HepG2 (cell line): Measurements from ENCODE around the gene CRLF3. TPM values are rescaled to one million over a fixed set of nuclear protein-coding genes. Genes with fewer than 3 reads are reported as not detected.

ENCODE experiments used
- ATAC-seq: fragments of 200-7000 bp; cut with Tn5 transposase; 3 replicates; pipeline ENCODE4 v1.9.1; 2020; ENCODE audit warnings: mild to moderate bottlenecking, moderate library complexity
- BruUV-seq: library from RNA; stranded (reverse); fragments of 400-500 nt; replicated peaks from 2 replicates; lab custom pipeline; 2021; lab: Mats Ljungman, UMichigan
- CTCF ChIA-PET: fragments of 300-600 bp; formaldehyde crosslinking; extraction: SDS; loops from one replicate; lab custom pipeline; 2021; ENCODE audit warnings: low total read pairs, inconsistent platforms, low intra/inter-chr PET ratio; lab: Yijun Ruan, JAX
- POLR2A ChIA-PET: fragments of 350-600 bp; sonication (Branson Sonifier 250); formaldehyde crosslinking; loops from one replicate; lab custom pipeline; 2020; ENCODE audit warnings: antibody characterized with exemption, inconsistent platforms; lab: Yijun Ruan, JAX
- DNase-seq: peaks from one replicate; pipeline ENCODE4 v3.0.0-alpha.2; 2015; ENCODE audit warnings: low spot score
- FAIRE-seq: peaks from 3 replicates; lab custom pipeline; 2011; peaks lifted over from hg19 to GRCh38; lab: Jason Lieb, UNC
- H2AFZ ChIP-seq: one replicate; pipeline ENCODE4 v1.6.1; 2011; ENCODE audit warnings: low read length, inconsistent platforms
- H3K27ac ChIP-seq: fragments of 300-600 bp; 3 replicates; pipeline ENCODE4 v1.8.0; 2011; ENCODE audit warnings: mixed run types, mild to moderate bottlenecking, mixed read lengths, low read length, inconsistent platforms; ENCODE audit not compliant: insufficient read depth; ENCODE audit errors: extremely low read length
- H3K27me3 ChIP-seq, 2 experiments: fragments of 200-600 bp in 1 of 2; 2 replicates in 1 of 2; 3 replicates in 1 of 2; pipeline versions ENCODE4 v1.6.0 to v1.8.0; 2011; ENCODE audit warnings: low read length in 2 of 2, mild to moderate bottlenecking in 2 of 2, moderate library complexity in 2 of 2, inconsistent platforms in 1 of 2; ENCODE audit not compliant: insufficient read depth in 2 of 2, control insufficient read depth in 1 of 2
- H3K36me3 ChIP-seq, 2 experiments: fragments of 200-600 bp in 1 of 2; replicated peaks in 1 of 2; 2 replicates in 1 of 2; 3 replicates in 1 of 2; pipeline versions ENCODE4 v1.5.1 to v1.8.0; 2011; ENCODE audit warnings: low read length in 2 of 2, inconsistent platforms in 1 of 2; ENCODE audit not compliant: insufficient read depth in 2 of 2, control insufficient read depth in 1 of 2
- H3K4me1 ChIP-seq: 2 replicates; pipeline ENCODE4 v1.5.1; 2012; ENCODE audit warnings: low read length, inconsistent platforms; ENCODE audit not compliant: insufficient read depth
- H3K4me2 ChIP-seq: 2 replicates; pipeline ENCODE4 v1.6.0; 2011; ENCODE audit warnings: low read depth, low read length, inconsistent platforms
- H3K4me3 ChIP-seq, 3 experiments: fragments of 200-600 bp in 1 of 3; sonication (generic), shearing (Covaris generic) in 1 of 3; replicated peaks in 1 of 3; 2 replicates each; pipeline ENCODE4 v1.5.1; 2011 to 2016; ENCODE audit warnings: low read length in 3 of 3, inconsistent platforms in 2 of 3, low read depth in 2 of 3, mild to moderate bottlenecking in 2 of 3, control low read depth in 1 of 3, mixed read lengths in 1 of 3; ENCODE audit not compliant: insufficient read depth in 1 of 3
- H3K79me2 ChIP-seq: one replicate; pipeline ENCODE4 v1.6.1; 2011; ENCODE audit warnings: low read length, inconsistent platforms; ENCODE audit not compliant: insufficient read depth
- H3K9ac ChIP-seq: 2 replicates; pipeline ENCODE4 v1.6.0; 2011; ENCODE audit warnings: mild to moderate bottlenecking, low read depth, low read length, inconsistent platforms; ENCODE audit not compliant: insufficient read depth
- H3K9me3 ChIP-seq: 2 replicates; pipeline ENCODE4 v1.5.1; 2012; ENCODE audit warnings: mild to moderate bottlenecking, low read length
- H4K20me1 ChIP-seq: 2 replicates; pipeline ENCODE4 v1.6.0; 2011; ENCODE audit warnings: inconsistent platforms, mild to moderate bottlenecking, low read length, moderate library complexity; ENCODE audit not compliant: insufficient read depth
- BATF2 ChIP-seq: sonication (generic); formaldehyde crosslinking; IDR thresholded peaks from 2 replicates; pipeline ENCODE4 v1.8.0; 2022; ENCODE audit warnings: mild to moderate bottlenecking, missing genetic modification reagents, moderate library complexity
- CBX5 ChIP-seq: sonication (generic); formaldehyde crosslinking; IDR thresholded peaks from 2 replicates; pipeline ENCODE4 v1.4.0; 2020; ENCODE audit warnings: missing genetic modification reagents, borderline replicate concordance
- DRAP1 ChIP-seq: IDR thresholded peaks from 2 replicates; pipeline ENCODE4 v1.6.1; 2016; ENCODE audit warnings: missing genetic modification reagents, missing compliant biosample characterization
- E2F2 ChIP-seq: sonication (generic); formaldehyde crosslinking; IDR thresholded peaks from 2 replicates; pipeline ENCODE4 v1.4.0; 2020; ENCODE audit warnings: missing genetic modification reagents, borderline replicate concordance
- HNRNPLL ChIP-seq: fragments of 200-400 bp; formaldehyde crosslinking; IDR thresholded peaks from 2 replicates; pipeline ENCODE4 v1.6.1; 2017; ENCODE audit warnings: mild to moderate bottlenecking, low read depth, low read length; ENCODE audit not compliant: poor library complexity, severe bottlenecking
- IRF2 ChIP-seq: IDR thresholded peaks from 2 replicates; pipeline ENCODE4 v1.6.1; 2018; ENCODE audit warnings: missing genetic modification reagents, missing compliant biosample characterization
- MAZ ChIP-seq, 2 experiments: sonication (generic) in 1 of 2; formaldehyde crosslinking in 1 of 2; IDR thresholded peaks; 2 replicates each; pipeline versions ENCODE4 v1.5.0 to v1.6.1; 2012 to 2020; ENCODE audit warnings: low read depth in 2 of 2, mild to moderate bottlenecking in 2 of 2, borderline replicate concordance in 1 of 2, improper control_type of control experiment in 1 of 2, low read length in 1 of 2, missing genetic modification reagents in 1 of 2, moderate library complexity in 1 of 2
- MLLT10 ChIP-seq: sonication (generic); formaldehyde crosslinking; IDR thresholded peaks from 2 replicates; pipeline ENCODE4 v1.4.0; 2020; ENCODE audit warnings: missing genetic modification reagents
- SAP130 ChIP-seq: IDR thresholded peaks from 2 replicates; pipeline ENCODE4 v1.6.1; 2016; ENCODE audit warnings: low read depth
- TEAD3 ChIP-seq: optimal IDR thresholded peaks from 2 replicates; pipeline ENCODE3; 2016; ENCODE audit warnings: borderline replicate concordance
- XBP1 ChIP-seq: sonication (generic); formaldehyde crosslinking; IDR thresholded peaks from 2 replicates; pipeline ENCODE4 v1.5.0; 2020; ENCODE audit warnings: missing genetic modification reagents
- ZNF563 ChIP-seq: sonication (generic); formaldehyde crosslinking; IDR thresholded peaks from 2 replicates; pipeline ENCODE4 v1.8.0; 2022; ENCODE audit warnings: mild to moderate bottlenecking, moderate library complexity, missing genetic modification reagents
- ZNF644 ChIP-seq: IDR thresholded peaks from 2 replicates; pipeline ENCODE4 v1.6.1; 2016; ENCODE audit warnings: low read depth
- WGBS: methylation state at CpG from one replicate; pipeline ENCODE4 v1.1.6; 2017; ENCODE audit warnings: low lambda C conversion rate; 5-methylcytosine and 5-hydroxymethylcytosine counted together
- in situ Hi-C: cut with HindIII; loops from 2 replicates; pipeline ENCODE4 v1.10.0; 2017; ENCODE audit warnings: low pct_unique_long_range_greater_than_20kb; ENCODE audit not compliant: extremely low pct_ligation_motif_present
- intact Hi-C: fragments of 100-400 bp; cut with micrococcal nuclease; formaldehyde crosslinking; loops from one replicate; pipeline ENCODE4 v1.10.0; 2022; ENCODE audit not compliant: unreplicated experiment
- polyA plus RNA-seq, 8 experiments: library from polyadenylated mRNA; depleted of rRNA in 3 of 8; stranded (reverse) in 7 of 8; unstranded in 1 of 8; fragments of >200 nt; fragmentation: Illumina TruSeq in 4 of 8; extraction: Trizol in 4 of 8; gene quantifications; 2 replicates each; pipeline versions ENCODE4 v1.2.1 to v1.2.3, GENCODE V29; 2011 to 2016; ENCODE audit warnings: low read depth in 4 of 8, missing spikeins in 1 of 8, mixed read lengths in 1 of 8; ENCODE audit not compliant: insufficient read depth in 1 of 8
- total RNA-seq, 5 experiments: library from RNA; depleted of rRNA; stranded (reverse); fragments of >200 nt; fragmentation: Illumina TruSeq; extraction: Trizol; gene quantifications; 2 replicates each; pipeline ENCODE4 v1.2.3, GENCODE V29; 2016; ENCODE audit warnings: low read depth in 1 of 5
- TF ChIP-seq, protein P1 (sequence below): sonication (generic); formaldehyde crosslinking; IDR thresholded peaks from 2 replicates; pipeline ENCODE4 v1.4.0; 2020; ENCODE audit warnings: missing genetic modification reagents, borderline replicate concordance

CRLF3 gene
- total and polyA plus RNA-seq, 2 of the 13 experiments (the other 11 are each of a cell fraction or from before 2014, with no cell fraction given), result 6.4 to 9.1 TPM

DNA sequence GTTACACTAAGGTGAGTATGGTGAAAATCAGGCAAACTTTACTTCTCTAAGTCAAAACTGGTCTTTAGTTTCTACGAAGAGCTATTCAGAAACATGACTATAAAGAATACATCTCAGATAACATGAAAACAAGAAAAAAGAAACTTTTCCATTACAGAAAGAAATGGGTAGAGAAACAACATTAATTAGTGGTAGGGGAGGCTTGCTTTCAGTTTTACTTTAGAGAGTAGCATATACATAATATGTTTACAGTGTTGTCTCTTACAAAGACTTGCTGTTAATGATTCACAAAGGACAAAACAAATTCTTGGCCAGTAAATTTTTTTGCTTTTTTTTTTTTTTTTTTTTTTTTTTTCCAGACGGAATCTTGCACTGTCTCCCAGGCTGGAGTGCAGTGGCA is 34.2 kb downstream of the CRLF3 start (continued):
- TF ChIP-seq E2F2 (CRISPR knock-in tag) (no peak), CBX5 (CRISPR knock-in tag) (no peak)

- H3K4me2 ChIP-seq, result no peak overlapping the region
- no peak for DNase-seq
- no peak overlapping the region for H3K4me3 ChIP-seq
- H3K27ac ChIP-seq, result no peak overlapping the region
- H3K27me3 ChIP-seq, result no peaks in the 10 kb centered on the region
- H3K4me1 ChIP-seq, result no peaks in the 10 kb centered on the region
- no peak overlapping the region for H3K9ac ChIP-seq
- ATAC-seq, result no peak
- BruUV-seq, result no TSS peak
- FAIRE-seq, result no peak
- peaks cover 3 to 30% of the 10 kb centered on the region in 2 experiments; a peak in 3 of 5 replicates for H3K36me3 ChIP-seq
- no peaks in the 10 kb centered on the region for H4K20me1 ChIP-seq
- no peaks in the 10 kb centered on the region for H3K9me3 ChIP-seq
- no peaks in the 10 kb centered on the region for H3K79me2 ChIP-seq
- CTCF ChIA-PET, result no interaction called here
- intact Hi-C loops, result no loop called here
- in situ Hi-C loops, result no loop called here
- H2AFZ ChIP-seq, result no peak overlapping the region
- 96% methylated on average over 2 of the region's 2 CpGs for WGBS
- POLR2A ChIA-PET, result no interaction called here
- no peak for TF ChIP-seq MLLT10 (CRISPR knock-in tag)
- TF ChIP-seq, protein P1, sequence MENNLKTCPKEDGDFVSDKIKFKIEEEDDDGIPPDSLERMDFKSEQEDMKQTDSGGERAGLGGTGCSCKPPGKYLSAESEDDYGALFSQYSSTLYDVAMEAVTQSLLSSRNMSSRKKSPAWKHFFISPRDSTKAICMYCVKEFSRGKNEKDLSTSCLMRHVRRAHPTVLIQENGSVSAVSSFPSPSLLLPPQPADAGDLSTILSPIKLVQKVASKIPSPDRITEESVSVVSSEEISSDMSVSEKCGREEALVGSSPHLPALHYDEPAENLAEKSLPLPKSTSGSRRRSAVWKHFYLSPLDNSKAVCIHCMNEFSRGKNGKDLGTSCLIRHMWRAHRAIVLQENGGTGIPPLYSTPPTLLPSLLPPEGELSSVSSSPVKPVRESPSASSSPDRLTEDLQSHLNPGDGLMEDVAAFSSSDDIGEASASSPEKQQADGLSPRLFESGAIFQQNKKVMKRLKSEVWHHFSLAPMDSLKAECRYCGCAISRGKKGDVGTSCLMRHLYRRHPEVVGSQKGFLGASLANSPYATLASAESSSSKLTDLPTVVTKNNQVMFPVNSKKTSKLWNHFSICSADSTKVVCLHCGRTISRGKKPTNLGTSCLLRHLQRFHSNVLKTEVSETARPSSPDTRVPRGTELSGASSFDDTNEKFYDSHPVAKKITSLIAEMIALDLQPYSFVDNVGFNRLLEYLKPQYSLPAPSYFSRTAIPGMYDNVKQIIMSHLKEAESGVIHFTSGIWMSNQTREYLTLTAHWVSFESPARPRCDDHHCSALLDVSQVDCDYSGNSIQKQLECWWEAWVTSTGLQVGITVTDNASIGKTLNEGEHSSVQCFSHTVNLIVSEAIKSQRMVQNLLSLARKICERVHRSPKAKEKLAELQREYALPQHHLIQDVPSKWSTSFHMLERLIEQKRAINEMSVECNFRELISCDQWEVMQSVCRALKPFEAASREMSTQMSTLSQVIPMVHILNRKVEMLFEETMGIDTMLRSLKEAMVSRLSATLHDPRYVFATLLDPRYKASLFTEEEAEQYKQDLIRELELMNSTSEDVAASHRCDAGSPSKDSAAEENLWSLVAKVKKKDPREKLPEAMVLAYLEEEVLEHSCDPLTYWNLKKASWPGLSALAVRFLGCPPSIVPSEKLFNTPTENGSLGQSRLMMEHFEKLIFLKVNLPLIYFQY, result no peak
- no peak for TF ChIP-seq ZNF563 (CRISPR knock-in tag)
- TF ChIP-seq ZNF644 (CRISPR knock-in tag), result no peak
- TF ChIP-seq BATF2 (CRISPR knock-in tag), result no peak
- TF ChIP-seq SAP130 (CRISPR knock-in tag), result no peak
- no peak for TF ChIP-seq HNRNPLL
- TF ChIP-seq XBP1 (CRISPR knock-in tag), result no peak
- no peak for TF ChIP-seq TEAD3 (CRISPR knock-in tag)
- no peak for TF ChIP-seq MAZ (IDR thresholded peaks at IDR 0.05; ENCODE audit: borderline replicate concordance, low read depth, low read length)
- TF ChIP-seq MAZ (CRISPR knock-in tag; IDR thresholded peaks at IDR 0.05; ENCODE audit: low read depth), result no peak
- TF ChIP-seq IRF2 (CRISPR knock-in tag), result no peak
- TF ChIP-seq DRAP1, result no peak
Observed at GRCh38 chr17:30788918-30789317, 35.6 kb downstream of the CRLF3 start.
